RWPE1 (cell line): ENCODE results near the gene DSCAM.

Experiments used
- CTCF ChIA-PET: fragments of 350-600 bp; sonication (Branson Sonifier 250); formaldehyde crosslinking; extraction: SDS; loops from one replicate; lab custom pipeline; 2021; lab: Yijun Ruan, JAX
- POLR2A ChIA-PET: fragments of 400-600 bp; formaldehyde crosslinking; extraction: SDS; loops from one replicate; lab custom pipeline; 2020; ENCODE audit warnings: antibody characterized with exemption; ENCODE audit not compliant: low non-redundant PET; lab: Yijun Ruan, JAX
- DNase-seq: peaks from one replicate; pipeline ENCODE4 v3.0.0; 2012; ENCODE audit warnings: low spot score
- H3K27ac ChIP-seq: fragments of 450-650 bp; 2 replicates; pipeline ENCODE4 v1.5.1; 2017
- CTCF ChIP-seq: fragments of 450-650 bp; conservative IDR thresholded peaks from 2 replicates; pipeline ENCODE4 v1.5.1; 2017; ENCODE audit warnings: low read depth, mild to moderate bottlenecking

DSCAM gene

GRCh38 chr21:40235528-40235927 is 611.4 kb downstream of the DSCAM start:
- POLR2A ChIA-PET, result no interaction called here
- TF ChIP-seq CTCF, result no peak
- no peak for DNase-seq
- CTCF ChIA-PET, result no interaction called here
- no peak overlapping the region for H3K27ac ChIP-seq

- DNase-seq, result no peak
- H3K27ac ChIP-seq, result no peak overlapping the region
- CTCF ChIA-PET, result interaction anchor here (0.5 kb wide), 1 partner anchor 365 kb away, joined by 3 read pairs; no protein-coding TSS in a partner anchor
- TF ChIP-seq CTCF, result no peak
- POLR2A ChIA-PET, result no interaction called here
Observed at GRCh38 chr21:40231979-40232378, 615.0 kb downstream of the DSCAM start.

GRCh38 chr21:40227096-40227495 is 619.9 kb downstream of the DSCAM start:
- no peak for TF ChIP-seq CTCF
- no peak overlapping the region for H3K27ac ChIP-seq
- CTCF ChIA-PET, result no interaction called here
- DNase-seq, result no peak
- POLR2A ChIA-PET, result no interaction called here

GRCh38 chr21:40215941-40216340 is 631.0 kb downstream of the DSCAM start:
- CTCF ChIA-PET, result no interaction called here
- TF ChIP-seq CTCF, result no peak
- no peak for DNase-seq
- POLR2A ChIA-PET, result no interaction called here
- no peak overlapping the region for H3K27ac ChIP-seq

- CTCF ChIA-PET, result no interaction called here
- DNase-seq, result no peak
- no peak for TF ChIP-seq CTCF
- H3K27ac ChIP-seq, result no peak overlapping the region
- POLR2A ChIA-PET, result no interaction called here
Observed at GRCh38 chr21:40210251-40210650, 636.7 kb downstream of the DSCAM start.

- H3K27ac ChIP-seq, result no peak overlapping the region
- no peak for DNase-seq
- CTCF ChIA-PET, result interaction anchor here (0.6 kb wide), 1 partner anchor 116 kb away, joined by 3 read pairs; no protein-coding TSS in a partner anchor
- POLR2A ChIA-PET, result no interaction called here
- no peak for TF ChIP-seq CTCF
Observed at GRCh38 chr21:40208948-40209345, 638.0 kb downstream of the DSCAM start.
